GM18907 (cell line): ENCODE results near the gene SRBD1.
A peak's percentile ranks its signal among the peaks of the same experiment; 100 is the strongest.

ENCODE experiments used
- ATAC-seq: cut with Tn5 transposase; IDR thresholded peaks from one replicate; pipeline ENCODE4 v1.9.1; 2021; ENCODE audit warnings: mild to moderate bottlenecking, moderate library complexity; ENCODE audit not compliant: unreplicated experiment

SRBD1 gene

GRCh38 chr2:45602624-45603023 lies 8.4 kb downstream of the SRBD1 start:
- ATAC-seq = no peak

- no peak for ATAC-seq
Measured at GRCh38 chr2:45598545-45598944, 12.5 kb downstream of the SRBD1 start.

- ATAC-seq = no peak
Measured at GRCh38 chr2:45596761-45597160, 14.3 kb downstream of the SRBD1 start.

GRCh38 chr2:45595721-45596435 lies 15.2 kb downstream of the SRBD1 start:
- ATAC-seq = no peak

DNA sequence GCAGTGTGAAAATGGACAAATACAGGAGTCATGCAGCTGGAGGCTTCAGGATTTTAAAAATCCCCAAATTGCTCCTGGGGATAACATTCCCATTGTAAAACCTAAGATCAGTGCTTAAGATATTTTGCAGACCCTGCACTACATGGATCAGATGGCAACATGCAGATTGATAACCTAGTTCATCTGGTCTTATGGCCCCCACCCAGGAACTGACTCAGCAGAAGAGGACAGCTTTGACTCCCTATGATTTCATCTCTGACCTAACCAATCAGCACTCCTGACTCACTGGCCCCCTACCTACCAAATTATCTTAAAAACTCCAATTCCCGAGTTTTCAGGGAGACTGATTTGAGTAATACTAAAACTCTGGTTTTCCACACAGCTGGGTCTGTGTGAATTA lies 20.0 kb downstream of the SRBD1 start:
- ATAC-seq = no peak

GRCh38 chr2:45588158-45588829 lies 22.8 kb downstream of the SRBD1 start:
- no peak for ATAC-seq

GRCh38 chr2:45586600-45586999 lies 24.5 kb downstream of the SRBD1 start:
- no peak for ATAC-seq

GRCh38 chr2:45585267-45585861 lies 25.7 kb downstream of the SRBD1 start:
- no peak for ATAC-seq

DNA sequence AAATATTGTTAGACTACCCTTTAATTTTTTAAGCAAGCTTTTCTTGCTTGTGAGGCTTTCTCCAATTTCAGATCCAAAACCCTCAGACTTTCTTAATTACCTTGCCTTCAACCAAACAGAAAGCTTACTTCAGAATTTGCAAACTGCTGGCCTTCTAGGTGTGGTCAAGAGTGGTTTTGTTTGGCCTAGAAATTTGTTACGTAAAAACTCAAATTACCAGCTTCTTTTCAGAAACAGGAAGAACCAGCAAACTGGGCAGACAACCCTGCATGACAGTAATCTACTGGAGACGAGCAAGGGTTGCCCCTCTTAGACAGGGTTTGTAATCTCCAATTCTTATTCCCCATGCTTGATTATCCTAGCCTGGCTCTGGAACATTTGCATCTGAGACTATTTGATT lies 27.1 kb downstream of the SRBD1 start:
- no peak for ATAC-seq

DNA sequence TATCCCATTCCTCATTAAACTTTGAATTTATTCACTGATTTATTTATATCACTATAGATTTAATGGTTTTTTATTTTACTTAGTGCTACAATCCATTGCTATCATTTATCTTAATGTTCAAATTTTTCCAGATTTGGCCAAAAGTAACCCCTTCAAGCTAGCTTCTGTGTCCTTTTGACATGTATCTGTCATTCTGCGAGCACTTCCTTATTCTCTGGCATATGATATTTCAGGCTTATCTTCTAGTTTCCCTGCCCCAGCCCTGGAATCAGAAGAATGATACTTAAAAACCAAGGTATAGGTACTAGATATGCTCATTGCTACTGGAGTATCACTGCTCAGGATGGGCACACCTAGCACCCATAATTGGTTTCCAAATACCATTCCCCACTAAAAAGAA lies 28.5 kb downstream of the SRBD1 start:
- no peak for ATAC-seq

DNA sequence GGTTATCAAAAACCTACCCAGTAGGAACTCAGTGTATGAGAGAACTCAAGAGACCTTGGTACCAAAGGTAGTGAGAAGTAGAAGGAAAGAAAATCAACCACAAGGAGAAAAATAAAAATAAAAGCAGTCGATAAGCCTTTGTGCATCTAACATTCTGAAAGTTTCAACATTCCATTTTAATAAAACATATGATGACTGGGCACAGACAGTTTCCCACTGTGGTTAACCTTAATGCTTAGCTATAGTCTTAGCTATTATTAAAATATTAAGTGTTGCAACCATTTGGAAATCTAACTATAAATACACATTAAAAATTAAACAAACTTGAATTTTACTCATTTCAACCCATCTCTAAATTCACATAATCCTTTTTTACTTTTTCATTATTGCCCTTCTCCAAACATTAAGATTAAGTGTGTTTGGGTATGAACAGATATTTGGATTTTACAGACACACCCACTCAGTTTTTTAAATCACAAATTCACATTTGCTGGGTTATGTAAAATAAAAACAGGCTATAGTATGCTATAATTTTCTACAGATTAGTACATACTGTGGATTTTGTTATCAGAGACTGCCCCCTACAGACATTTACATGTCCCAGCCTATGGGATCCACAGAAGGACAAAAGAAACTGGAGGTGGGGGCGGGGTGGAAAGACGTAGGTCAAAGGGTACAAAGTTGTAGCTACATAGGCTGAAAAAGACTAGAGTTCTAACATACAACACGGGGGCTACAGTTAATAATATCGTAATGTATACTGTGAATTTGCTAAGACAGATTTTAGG lies 32.8 kb downstream of the SRBD1 start:
- ATAC-seq = no peak

DNA sequence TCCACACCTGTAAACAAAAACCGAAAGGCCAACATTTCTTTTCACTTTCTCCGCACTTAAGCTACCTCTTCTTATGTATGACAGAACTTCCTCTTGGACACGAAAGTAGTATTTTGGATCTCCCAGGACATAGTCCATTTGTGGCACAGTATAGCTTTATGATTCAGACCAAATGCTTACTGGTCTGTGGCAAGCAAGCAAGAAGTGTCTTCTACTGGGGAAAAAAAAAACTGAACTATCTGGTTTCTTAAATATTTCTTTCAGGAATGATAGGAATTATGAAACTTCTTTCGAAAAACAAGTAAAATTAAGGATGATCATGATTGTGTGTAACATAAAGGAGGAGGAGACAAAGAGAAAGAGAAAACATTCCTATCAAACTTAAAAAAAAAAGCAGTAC lies 33.6 kb downstream of the SRBD1 start:
- no peak for ATAC-seq

GRCh38 chr2:45575881-45576280 lies 35.2 kb downstream of the SRBD1 start:
- ATAC-seq = no peak

DNA sequence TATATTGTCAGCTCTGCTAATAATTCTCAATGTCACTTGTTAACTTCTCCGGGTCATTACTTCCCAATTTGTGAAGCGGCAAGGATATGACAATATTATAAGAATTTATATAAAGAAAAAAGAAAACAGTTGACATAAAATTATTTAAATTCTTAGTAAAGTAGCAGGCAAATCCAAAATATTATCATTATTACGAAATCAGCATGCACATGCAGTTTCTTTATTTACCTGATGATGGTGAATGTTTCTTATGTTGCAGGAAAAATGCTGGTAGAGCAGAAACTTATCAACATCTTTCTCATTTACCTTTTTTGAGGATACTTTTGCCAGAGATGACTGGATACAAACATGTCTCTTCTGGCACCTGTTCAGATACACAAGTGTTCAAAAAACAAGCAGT lies 38.1 kb downstream of the SRBD1 start:
- no peak for ATAC-seq

DNA sequence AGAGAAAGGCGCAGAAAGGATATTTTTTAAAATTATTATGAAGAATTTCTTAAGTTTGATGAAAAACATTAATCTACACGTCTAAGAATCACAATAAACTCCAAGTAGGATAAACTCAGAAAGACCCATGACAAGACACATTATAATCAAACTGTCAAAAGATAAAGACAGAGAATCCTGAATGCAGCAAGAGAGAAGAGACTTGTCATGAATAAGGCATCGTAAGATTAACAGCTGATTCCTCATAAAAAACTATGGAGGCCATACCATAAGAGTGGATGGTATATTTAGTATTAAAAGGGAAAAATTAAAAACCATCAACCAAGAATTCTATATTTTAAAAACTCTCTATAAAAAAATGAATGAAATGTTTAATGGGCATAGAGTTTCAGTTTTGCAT lies 39.1 kb downstream of the SRBD1 start:
- no peak for ATAC-seq

- no peak for ATAC-seq
Measured at GRCh38 chr2:45570671-45571334, 40.3 kb downstream of the SRBD1 start.

GRCh38 chr2:45568935-45569334 lies 42.1 kb downstream of the SRBD1 start:
- ATAC-seq = no peak

GRCh38 chr2:45567974-45568789 lies 42.9 kb downstream of the SRBD1 start:
- peak; percentile 89 for ATAC-seq

DNA sequence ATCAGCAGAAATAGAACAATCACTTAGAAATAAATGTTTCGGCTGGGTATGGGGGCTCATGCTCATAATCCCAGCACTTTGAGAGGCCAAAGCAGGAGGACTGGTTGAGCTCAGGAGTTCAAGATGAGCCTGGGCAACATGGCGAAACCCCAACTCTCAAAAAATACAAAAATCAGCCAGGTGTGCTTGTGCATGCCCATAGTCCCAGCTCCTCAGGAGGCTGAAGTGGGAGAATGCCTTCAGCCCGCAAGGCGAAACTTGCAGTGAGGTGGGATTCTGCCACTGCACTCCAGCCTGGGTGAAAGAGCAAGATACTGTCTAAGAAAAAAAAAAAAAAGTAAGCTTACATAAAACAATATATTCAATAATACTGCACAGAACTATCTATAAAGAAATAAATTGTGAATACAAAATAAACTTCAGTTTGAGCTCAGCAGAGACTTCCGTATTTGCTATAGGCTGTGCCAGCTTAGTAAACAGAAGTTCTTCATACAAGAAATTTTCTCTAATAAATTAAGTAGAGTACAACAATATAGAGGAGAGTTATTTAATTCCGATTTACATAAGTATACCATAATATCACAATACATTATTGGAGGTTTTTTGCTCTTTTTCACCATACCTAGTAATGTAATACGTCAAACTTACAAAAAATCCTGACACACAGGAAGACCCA lies 43.6 kb downstream of the SRBD1 start:
- ATAC-seq = peak; percentile 7

DNA sequence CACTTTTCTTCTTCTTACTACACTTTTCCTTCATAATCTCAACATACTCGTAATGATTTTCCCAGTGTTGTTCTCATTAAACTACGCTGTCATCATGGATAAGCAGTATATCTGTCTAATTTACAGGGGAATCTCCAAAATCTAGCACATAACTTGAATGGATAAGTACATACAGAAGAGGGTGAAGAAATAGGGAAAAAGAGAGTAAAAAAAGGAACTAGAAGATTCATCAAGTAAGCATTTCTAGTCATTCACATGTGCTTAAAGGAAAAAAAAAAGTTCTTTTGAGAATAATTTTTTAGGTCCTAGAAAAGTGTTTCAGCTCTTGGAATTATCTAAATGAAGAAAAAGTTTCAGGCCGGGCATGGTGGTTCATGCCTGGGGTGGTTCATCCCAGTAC lies 51.6 kb downstream of the SRBD1 start:
- no peak for ATAC-seq
